NCI-H345 treated with DMSO at 0.1 percent for 48 hours (cell line): ENCODE results near the gene NXF3.
"Not testable (repeated sequence)": the region's sequence is repeated elsewhere in the genome, so short reads cannot be mapped to it uniquely, and the experiment has no call there.

Experiments used
- DNase-seq: peaks from one replicate; lab custom pipeline; 2025; ENCODE audit not compliant: unreplicated experiment; lab: John Stamatoyannopoulos, UW

NXF3 gene

GRCh38 chrX:103092942-103093341 lies at the start of gene NXF3:
Gene NXF3, minus strand, starts transcription at chrX:103093143. Its CDS starts 120 bp downstream, at chrX:103093023.
- no peak for DNase-seq

DNA sequence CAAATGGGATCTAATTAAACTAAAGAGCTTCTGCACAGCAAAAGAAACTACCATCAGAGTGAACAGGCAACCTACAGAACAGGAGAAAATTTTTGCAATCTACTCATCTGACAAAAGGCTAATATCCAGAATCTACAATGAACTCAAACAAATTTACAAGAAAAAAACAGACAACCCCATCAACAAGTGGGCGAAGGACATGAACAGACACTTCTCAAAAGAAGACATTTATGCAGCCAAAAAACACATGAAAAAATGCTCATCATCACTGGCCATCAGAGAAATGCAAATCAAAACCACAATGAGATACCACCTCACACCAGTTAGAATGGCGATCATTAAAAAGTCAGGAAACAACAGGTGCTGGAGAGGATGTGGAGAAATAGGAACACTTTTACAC lies 43.6 kb upstream of the NXF3 start:
- not testable (repeated sequence) for DNase-seq

- DNase-seq, result no peak
These were observed 31.3 kb upstream of the NXF3 start for GRCh38 chrX:103124284-103124683.

GRCh38 chrX:103120748-103121147 lies 27.8 kb upstream of the NXF3 start:
- DNase-seq, result no peak

DNA sequence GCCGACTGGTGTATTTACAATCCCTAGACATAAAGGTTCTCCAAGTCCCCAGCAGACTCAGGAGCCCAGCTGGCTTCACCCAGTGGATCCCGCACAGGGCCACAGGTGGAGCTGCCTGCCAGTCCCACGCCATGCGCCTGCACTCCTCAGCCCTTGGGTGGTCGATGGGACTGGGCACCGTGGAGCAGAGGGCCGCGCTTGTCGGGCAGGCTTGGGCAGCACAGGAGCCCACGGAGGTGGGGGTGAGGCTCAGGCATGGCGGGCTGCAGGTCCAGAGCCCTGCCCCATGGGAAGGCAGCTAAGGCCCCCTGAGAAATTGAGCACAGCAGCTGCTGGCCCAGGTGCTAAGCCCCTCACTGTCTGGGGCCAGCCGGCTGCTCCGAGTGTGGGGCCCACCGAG lies 24.0 kb upstream of the NXF3 start:
- not testable (repeated sequence) for DNase-seq

DNA sequence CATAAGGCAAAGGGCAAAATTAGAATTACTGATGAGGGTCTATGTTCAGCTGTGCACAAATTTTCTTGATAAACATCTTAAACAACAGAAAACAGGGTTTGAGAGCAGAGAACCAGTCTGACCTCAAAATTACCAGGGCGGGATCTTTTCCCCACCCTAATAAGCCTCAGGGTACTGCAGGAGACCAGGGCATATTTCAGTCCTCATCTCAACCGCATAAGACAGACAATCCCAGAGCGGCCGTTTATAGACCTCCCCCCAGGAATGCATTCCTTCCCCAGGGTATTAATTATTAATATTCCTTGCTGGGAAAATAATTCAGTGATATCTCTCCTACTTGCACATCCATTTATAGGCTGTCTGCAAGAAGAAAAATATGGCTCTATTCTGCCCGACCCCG lies 16.6 kb upstream of the NXF3 start:
- not testable (repeated sequence) for DNase-seq

DNA sequence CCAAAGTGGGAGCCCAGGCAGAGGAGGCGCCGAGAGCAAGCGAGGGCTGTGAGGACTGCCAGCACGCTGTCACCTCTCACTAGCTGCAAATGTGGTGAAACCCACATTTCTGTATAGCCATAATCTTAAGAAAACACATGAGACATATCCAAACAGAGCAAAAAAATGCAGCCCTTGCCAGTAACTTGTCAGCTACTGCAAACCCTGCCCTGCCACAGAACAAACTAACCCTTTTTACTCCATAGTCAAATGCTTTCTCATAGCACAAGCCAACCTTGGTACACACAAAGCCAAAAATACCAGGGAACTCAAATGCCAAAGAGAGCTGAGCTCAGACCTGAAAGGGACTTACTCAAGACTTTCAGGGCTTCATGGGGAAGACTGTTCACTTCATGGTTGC lies 14.9 kb upstream of the NXF3 start:
- DNase-seq, result no peak

DNA sequence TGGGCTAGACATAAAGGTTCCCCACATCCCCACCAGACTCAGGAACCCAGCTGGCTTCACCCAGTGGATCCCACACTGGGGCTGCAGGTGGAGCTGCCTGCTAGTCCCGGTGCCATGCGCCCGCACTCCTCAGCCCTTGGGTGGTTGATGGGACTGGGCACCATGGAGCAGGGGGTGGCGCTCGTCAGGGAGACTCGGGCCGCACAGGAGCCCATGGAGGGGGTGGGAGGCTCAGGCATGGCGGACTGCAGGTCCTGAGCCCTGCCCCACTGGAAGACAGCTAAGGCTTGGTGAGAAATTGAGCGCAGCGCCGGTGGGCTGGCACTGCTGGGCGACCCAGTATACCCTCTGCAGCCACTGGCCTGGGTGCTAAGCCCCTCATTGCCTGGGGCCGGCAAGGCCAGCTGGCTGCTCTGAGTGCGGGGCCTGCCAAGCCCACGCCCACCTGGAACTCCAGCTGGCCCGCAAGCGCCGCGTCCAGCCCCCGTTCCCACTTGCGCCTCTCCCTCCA lies 14.3 kb upstream of the NXF3 start:
- not testable (repeated sequence) for DNase-seq

DNA sequence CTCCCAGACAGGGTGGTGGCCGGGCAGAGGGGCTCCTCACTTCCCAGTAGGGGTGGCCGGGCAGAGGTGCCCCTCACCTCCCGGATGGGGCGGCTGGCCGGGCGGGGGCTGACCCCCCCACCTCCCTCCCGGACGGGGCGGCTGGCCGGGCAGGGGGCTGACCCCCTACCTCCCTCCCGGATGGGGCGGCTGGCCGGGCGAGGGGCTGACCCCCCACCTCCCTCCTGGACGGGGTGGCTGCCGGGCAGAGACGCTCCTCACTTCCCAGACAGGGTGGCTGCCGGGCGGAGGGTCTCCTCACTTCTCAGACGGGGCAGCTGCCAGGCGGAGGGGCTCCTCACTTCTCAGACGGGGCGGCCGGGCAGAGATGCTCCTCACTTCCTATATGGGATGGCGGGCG lies 11.4 kb upstream of the NXF3 start:
- DNase-seq, result not testable (repeated sequence)

DNA sequence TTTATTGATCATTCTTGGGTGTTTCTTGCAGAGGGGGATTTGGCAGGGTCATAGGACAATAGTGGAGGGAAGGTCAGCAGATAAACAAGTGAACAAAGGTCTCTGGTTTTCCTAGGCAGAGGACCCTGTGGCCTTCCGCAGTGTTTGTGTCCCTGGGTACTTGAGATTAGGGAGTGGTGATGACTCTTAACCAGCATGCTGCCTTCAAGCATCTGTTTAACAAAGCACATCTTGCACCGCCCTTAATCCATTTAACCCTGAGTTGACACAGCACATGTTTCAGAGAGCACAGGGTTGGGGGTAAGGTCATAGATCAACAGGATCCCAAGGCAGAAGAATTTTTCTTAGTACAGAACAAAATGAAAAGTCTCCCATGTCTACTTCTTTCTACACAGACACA lies 10.9 kb upstream of the NXF3 start:
- not testable (repeated sequence) for DNase-seq

GRCh38 chrX:103101299-103102042 lies 8.5 kb upstream of the NXF3 start:
- no peak for DNase-seq

DNA sequence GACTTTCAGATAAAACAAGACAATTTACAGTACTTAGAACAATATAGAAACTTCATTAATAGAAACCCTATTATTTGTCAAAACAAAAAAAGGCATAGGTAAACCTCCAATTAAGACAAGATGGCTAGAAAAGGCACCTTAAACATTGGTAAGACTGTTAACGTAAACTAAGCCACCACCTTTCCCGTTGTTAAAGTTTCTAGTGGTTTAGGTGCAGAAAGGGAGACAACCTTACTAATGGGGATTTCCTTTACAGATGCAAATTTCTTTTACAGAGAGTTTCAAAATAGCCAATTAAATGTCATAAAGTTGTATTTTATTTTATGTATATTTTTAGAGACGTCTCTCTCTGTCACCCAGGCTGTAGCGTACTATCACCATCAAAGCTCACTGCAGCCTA lies 7.5 kb upstream of the NXF3 start:
- no peak for DNase-seq

DNA sequence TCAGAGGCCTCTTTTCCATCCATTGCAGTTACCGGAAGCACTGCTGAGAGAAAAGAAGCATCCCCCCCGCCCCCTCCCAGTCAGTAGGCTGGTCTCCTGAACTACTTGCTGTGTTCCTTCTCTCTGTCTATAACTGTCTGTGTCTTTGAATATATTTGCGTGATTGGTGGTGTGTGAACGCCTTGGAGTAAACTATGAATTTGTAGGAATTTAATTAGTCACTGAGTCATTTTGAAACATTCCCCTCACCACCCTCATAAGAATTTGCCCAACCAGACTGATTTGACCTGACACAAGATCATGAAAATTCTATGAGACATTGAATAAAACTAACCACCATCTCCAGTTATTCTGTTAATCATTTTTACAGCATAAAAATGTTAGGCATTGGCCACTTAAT lies 6.7 kb upstream of the NXF3 start:
- DNase-seq, result no peak

DNA sequence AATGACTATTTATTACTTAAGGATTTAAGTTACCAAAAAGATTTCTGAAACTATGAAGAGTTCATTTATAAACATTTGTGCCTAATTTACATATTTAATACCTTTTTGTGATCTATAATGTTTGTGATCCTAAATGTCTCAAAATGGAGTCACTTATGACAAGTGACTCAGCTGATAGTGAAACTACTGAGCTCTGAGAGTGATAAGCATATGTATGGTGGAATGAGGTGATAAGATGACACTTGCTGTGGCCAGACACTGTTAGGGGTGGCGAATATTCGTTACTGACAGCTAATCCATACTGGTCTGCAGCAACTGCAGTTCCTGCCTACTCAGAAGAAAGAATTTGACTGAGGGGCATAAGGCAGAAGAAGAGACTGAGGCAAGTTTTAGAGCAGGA lies 5.5 kb upstream of the NXF3 start:
- no peak for DNase-seq

DNA sequence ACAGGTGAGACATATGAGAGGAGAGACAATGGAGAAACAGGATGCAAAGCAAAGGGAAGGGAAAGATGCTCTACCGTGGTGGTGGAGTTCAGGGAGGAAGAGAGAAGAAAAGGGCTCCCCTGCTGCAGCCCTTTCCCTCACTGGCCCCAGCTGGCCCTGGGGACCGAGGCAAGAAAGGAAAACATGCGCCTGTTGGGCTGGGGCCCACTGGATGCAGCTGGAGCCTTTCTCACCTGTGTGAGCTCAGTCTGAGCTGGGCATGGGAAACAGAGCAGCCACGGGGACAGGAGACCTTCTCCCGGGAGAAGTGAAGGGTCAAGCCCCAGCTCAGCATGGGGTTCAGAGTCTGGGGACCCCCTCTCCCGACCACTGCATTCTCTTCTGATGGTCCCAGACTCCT lies 11.9 kb downstream of the NXF3 start:
- DNase-seq, result no peak

- DNase-seq, result no peak
These were observed 19.5 kb downstream of the NXF3 start for GRCh38 chrX:103073467-103073866.

- no peak for DNase-seq
These were observed 26.3 kb downstream of the NXF3 start for GRCh38 chrX:103066606-103067005.

- DNase-seq, result peak; percentile 64
These were observed 29.0 kb downstream of the NXF3 start, which contains the start of gene BEX1 for GRCh38 chrX:103063918-103064434. Gene BEX1, minus strand, starts transcription at chrX:103064171. Its CDS starts 897 bp downstream, at chrX:103063274.

DNA sequence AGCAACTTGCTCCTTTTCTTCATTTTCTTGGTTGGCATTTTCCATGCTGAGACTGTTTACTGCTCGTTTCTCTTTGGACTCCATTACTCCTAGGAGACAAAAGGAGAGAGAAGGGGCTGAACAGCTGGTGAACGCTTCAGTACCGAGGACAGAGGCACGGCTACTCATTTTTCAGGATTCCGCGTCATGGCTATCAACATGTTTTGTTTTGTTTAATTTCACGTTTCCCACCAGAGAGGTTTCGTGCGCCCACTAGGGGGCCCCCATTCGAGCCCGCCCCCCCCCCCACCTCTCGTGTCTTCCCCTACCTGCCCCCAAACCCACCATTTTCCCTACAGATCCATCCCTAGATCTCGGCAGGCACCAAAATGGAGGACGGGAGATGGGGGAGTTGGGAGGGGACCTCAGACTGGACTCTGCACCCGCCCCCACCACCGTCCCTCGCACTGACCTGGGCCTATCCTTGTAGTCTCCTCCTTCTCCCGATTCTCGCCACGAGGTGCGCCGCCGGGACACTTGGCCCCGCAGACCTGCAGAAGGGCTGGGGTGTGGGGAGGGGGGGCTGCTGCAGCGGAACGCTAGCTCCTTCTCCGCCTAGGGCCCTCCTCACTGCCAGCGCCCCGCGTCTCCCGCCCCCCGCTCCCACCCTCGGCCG lies 29.6 kb downstream of the NXF3 start:
- DNase-seq, result peak; percentile 5

DNA sequence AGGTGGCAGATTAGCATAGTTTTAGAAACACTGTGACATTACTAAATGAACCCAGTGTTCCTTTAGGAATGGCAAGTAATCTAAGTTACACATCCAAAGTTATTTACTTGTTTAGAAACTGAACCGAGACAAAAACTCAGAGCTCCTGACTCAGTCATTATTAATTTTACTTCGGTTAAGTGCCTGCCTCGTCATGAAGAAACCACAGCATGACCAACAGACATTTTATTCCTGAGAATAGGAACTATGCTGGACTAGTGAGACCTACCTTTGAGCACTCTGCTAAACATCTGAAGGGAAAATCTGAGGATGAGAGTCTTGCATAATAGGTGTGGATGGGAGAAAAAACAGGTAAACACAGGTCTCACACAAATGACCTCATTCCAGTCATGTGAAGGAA lies 31.5 kb downstream of the NXF3 start:
- no peak for DNase-seq

DNA sequence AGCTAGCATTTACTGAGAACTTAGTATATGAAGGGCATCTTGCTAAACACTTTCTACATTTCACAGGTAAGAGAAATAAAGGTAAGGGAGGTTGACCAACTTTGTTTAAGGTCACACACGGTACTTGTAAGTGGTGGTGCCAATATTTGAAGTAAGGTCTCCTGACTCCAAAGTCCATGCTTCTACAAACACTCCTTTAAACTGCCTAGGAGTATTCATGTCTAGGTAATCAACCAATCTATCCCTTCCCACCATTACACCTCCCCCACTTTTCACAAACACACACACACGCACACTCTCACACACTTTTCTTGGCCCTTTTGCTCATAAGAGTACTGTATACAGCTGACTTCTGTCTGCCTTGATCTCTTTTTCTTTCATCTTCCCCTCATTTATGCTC lies 36.0 kb downstream of the NXF3 start:
- no peak for DNase-seq

DNA sequence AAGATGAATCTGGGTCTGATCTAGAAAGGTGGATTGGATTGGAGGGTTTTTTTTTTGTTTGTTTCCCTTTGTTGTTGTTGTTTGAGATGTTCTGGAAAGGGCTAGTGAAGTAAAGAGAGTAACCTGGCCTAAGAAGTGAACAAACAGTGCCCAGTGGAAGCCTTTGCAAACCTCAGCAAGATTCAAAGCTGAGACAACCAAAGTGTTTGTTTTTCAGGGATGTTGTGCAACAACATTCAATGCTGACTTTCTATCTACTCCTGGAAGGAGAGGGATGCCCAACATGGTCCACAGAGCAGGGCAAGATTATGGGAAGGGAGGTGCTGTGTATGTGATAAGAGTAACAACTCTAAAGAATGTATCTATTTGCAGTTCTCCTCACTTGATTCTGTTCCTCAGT lies 40.3 kb downstream of the NXF3 start:
- DNase-seq, result no peak
